H1 (cell line): ENCODE measurements around the gene FAT1. TPM values are rescaled to one million over a fixed set of nuclear protein-coding genes. Genes with fewer than 3 reads are reported as not detected.

ENCODE experiments used
- CTCF ChIA-PET: fragments of 300-600 bp; sonication (Branson Sonifier 250); formaldehyde crosslinking; loops from one replicate; lab custom pipeline; 2021; ENCODE audit not compliant: partially characterized antibody; lab: Charles Lee
- POLR2A ChIA-PET: fragments of 300-600 bp; sonication (Branson Sonifier 250); formaldehyde crosslinking; loops from one replicate; lab custom pipeline; 2021; ENCODE audit warnings: inconsistent platforms; ENCODE audit not compliant: partially characterized antibody; lab: Charles Lee
- DNase-seq, 2 experiments: peaks; one replicate each; pipeline versions ENCODE4 v3.0.0 to v3.0.0-alpha.2; 2010 to 2022; ENCODE audit warnings: low spot score in 2 of 2, low read depth in 1 of 2, mixed read lengths in 1 of 2
- FAIRE-seq: peaks from 2 replicates; lab custom pipeline; 2011; peaks lifted over from hg19 to GRCh38; lab: Jason Lieb, UNC
- H2AFZ ChIP-seq: 2 replicates; pipeline ENCODE4 v1.8.1; 2012; ENCODE audit warnings: low read length, inconsistent platforms
- H2AK5ac ChIP-seq: 2 replicates; pipeline ENCODE4 v1.6.1; 2013; ENCODE audit warnings: low read depth, low read length
- H2BK120ac ChIP-seq: replicated peaks from 2 replicates; pipeline ENCODE3; 2013; ENCODE audit warnings: low read depth, low read length, inconsistent platforms
- H2BK12ac ChIP-seq: 2 replicates; pipeline ENCODE4 v1.6.1; 2013; ENCODE audit warnings: low read depth, low read length
- H2BK15ac ChIP-seq: 2 replicates; pipeline ENCODE4 v1.6.1; 2013; ENCODE audit warnings: low read length
- H2BK20ac ChIP-seq: 2 replicates; pipeline ENCODE4 v1.6.1; 2013; ENCODE audit warnings: low read length
- H2BK5ac ChIP-seq: 2 replicates; pipeline ENCODE4 v1.6.1; 2013; ENCODE audit warnings: low read depth, low read length
- H3K14ac ChIP-seq: 2 replicates; pipeline ENCODE4 v1.6.1; 2013; ENCODE audit warnings: inconsistent platforms; ENCODE audit not compliant: insufficient read length
- H3K18ac ChIP-seq: 2 replicates; pipeline ENCODE4 v1.6.1; 2013; ENCODE audit warnings: low read length; ENCODE audit errors: extremely low read depth
- H3K23ac ChIP-seq: 2 replicates; pipeline ENCODE4 v1.6.1; 2013; ENCODE audit warnings: inconsistent platforms; ENCODE audit not compliant: insufficient read length
- H3K23me2 ChIP-seq: 2 replicates; pipeline ENCODE4 v1.6.1; 2013; ENCODE audit warnings: low read depth, low read length
- H3K27ac ChIP-seq: 2 replicates; pipeline ENCODE4 v1.6.1; 2011; ENCODE audit warnings: low read depth, low read length, inconsistent platforms
- H3K27me3 ChIP-seq, 4 experiments: replicated peaks in 1 of 4; 1 replicate in 1 of 4; 2 replicates in 3 of 4; pipeline versions ENCODE4 v1.6.1 to v1.8.1; 2011 to 2013; ENCODE audit warnings: low read length in 3 of 4, mild to moderate bottlenecking in 3 of 4, inconsistent platforms in 2 of 4, mixed read lengths in 2 of 4, moderate library complexity in 1 of 4; ENCODE audit not compliant: control insufficient read depth in 3 of 4, insufficient read depth in 3 of 4; ENCODE audit errors: extremely low read depth in 1 of 4
- H3K36me3 ChIP-seq, 4 experiments: 2 replicates each; pipeline versions ENCODE4 v1.6.1 to v1.8.1; 2011 to 2013; ENCODE audit warnings: mild to moderate bottlenecking in 4 of 4, low read length in 3 of 4, moderate library complexity in 2 of 4, control low read depth in 1 of 4, inconsistent platforms in 1 of 4; ENCODE audit not compliant: insufficient read depth in 4 of 4, control insufficient read depth in 2 of 4
- H3K4ac ChIP-seq: replicated peaks from 2 replicates; pipeline ENCODE3; 2013; ENCODE audit warnings: low read length, low read depth, mixed read lengths, inconsistent platforms; ENCODE audit not compliant: insufficient read length
- H3K4me1 ChIP-seq, 4 experiments: replicated peaks in 1 of 4; 1 replicate in 1 of 4; 2 replicates in 3 of 4; pipeline versions ENCODE4 v1.6.1 to v1.8.1; 2011 to 2013; ENCODE audit warnings: low read length in 3 of 4, inconsistent platforms in 2 of 4, mixed read lengths in 1 of 4; ENCODE audit not compliant: insufficient read depth in 4 of 4, control insufficient read depth in 3 of 4
- H3K4me2 ChIP-seq, 2 experiments: 2 replicates each; pipeline versions ENCODE4 v1.6.1 to v1.8.1; 2011 to 2013; ENCODE audit warnings: low read depth in 2 of 2, low read length in 2 of 2, control low read depth in 1 of 2, inconsistent platforms in 1 of 2, mild to moderate bottlenecking in 1 of 2; ENCODE audit not compliant: insufficient read depth in 1 of 2
- H3K4me3 ChIP-seq, 4 experiments: fragments of 200-600, 300-600 bp in 1 of 4; sonication (generic), shearing (Covaris generic), sonication (Bioruptor Twin) in 1 of 4; 2 replicates each; pipeline versions ENCODE4 v1.5.1 to v1.8.1; 2011 to 2016; ENCODE audit warnings: low read length in 4 of 4, low read depth in 3 of 4, control low read depth in 2 of 4, inconsistent platforms in 2 of 4, mild to moderate bottlenecking in 2 of 4, mixed read lengths in 1 of 4, moderate library complexity in 1 of 4; ENCODE audit not compliant: insufficient read depth in 2 of 4; ENCODE audit errors: extremely low read depth in 1 of 4
- H3K56ac ChIP-seq: replicated peaks from 2 replicates; pipeline ENCODE3; 2013; ENCODE audit warnings: low read depth, mild to moderate bottlenecking, mixed read lengths, low read length, inconsistent platforms; ENCODE audit not compliant: insufficient read length
- H3K79me1 ChIP-seq: 2 replicates; pipeline ENCODE4 v1.6.1; 2013; ENCODE audit warnings: low read depth, low read length, control low read depth
- H3K79me2 ChIP-seq, 2 experiments: 2 replicates each; pipeline versions ENCODE4 v1.6.1 to v1.8.1; 2012 to 2013; ENCODE audit warnings: low read length in 2 of 2, mild to moderate bottlenecking in 2 of 2, inconsistent platforms in 1 of 2; ENCODE audit not compliant: insufficient read depth in 2 of 2, control insufficient read depth in 1 of 2
- H3K9ac ChIP-seq, 4 experiments: replicated peaks in 1 of 4; 1 replicate in 1 of 4; 2 replicates in 3 of 4; pipeline versions ENCODE4 v1.6.1 to v1.8.1; 2011 to 2013; ENCODE audit warnings: low read depth in 3 of 4, low read length in 3 of 4, control low read depth in 2 of 4, mild to moderate bottlenecking in 2 of 4, moderate library complexity in 2 of 4, inconsistent platforms in 1 of 4; ENCODE audit errors: extremely low read depth in 1 of 4
- H3K9me3 ChIP-seq, 2 experiments: 2 replicates each; pipeline versions ENCODE4 v1.6.1 to v1.8.1; 2012 to 2013; ENCODE audit warnings: mild to moderate bottlenecking in 2 of 2, moderate library complexity in 2 of 2, control low read depth in 1 of 2, inconsistent platforms in 1 of 2, low read depth in 1 of 2, low read length in 1 of 2, mixed read lengths in 1 of 2; ENCODE audit not compliant: insufficient read depth in 2 of 2
- H4K20me1 ChIP-seq, 2 experiments: replicated peaks in 1 of 2; 2 replicates each; pipeline versions ENCODE3 to v1.8.1; 2011 to 2013; ENCODE audit warnings: inconsistent platforms in 2 of 2, low read length in 2 of 2, mild to moderate bottlenecking in 1 of 2; ENCODE audit not compliant: insufficient read depth in 2 of 2, control insufficient read depth in 1 of 2
- H4K5ac ChIP-seq: 2 replicates; pipeline ENCODE4 v1.6.1; 2013; ENCODE audit warnings: low read length, low read depth, mixed read lengths, inconsistent platforms; ENCODE audit not compliant: insufficient read length
- H4K8ac ChIP-seq: 2 replicates; pipeline ENCODE4 v1.8.0; 2013; ENCODE audit warnings: mild to moderate bottlenecking, moderate library complexity, low read length, inconsistent platforms; ENCODE audit not compliant: insufficient read depth; ENCODE audit errors: extremely low read depth
- H4K91ac ChIP-seq: replicated peaks from 2 replicates; pipeline ENCODE3; 2013; ENCODE audit warnings: low read length, mixed read lengths, inconsistent platforms; ENCODE audit not compliant: insufficient read length
- BCL11A ChIP-seq, 2 experiments: IDR thresholded peaks; one replicate each; pipeline ENCODE4 v1.6.1; 2011; ENCODE audit warnings: low read depth in 2 of 2, low read length in 2 of 2, mild to moderate bottlenecking in 2 of 2
- EGR1 ChIP-seq: IDR thresholded peaks from 2 replicates; pipeline ENCODE4 v1.6.1; 2011; ENCODE audit warnings: low read depth, low read length, borderline replicate concordance
- HDAC6 ChIP-seq: IDR thresholded peaks from one replicate; pipeline ENCODE4 v1.7.1; 2012; ENCODE audit warnings: low read depth, mild to moderate bottlenecking, inconsistent platforms, low read length, moderate library complexity
- JUND ChIP-seq: IDR thresholded peaks from 2 replicates; pipeline ENCODE4 v1.6.1; 2011; ENCODE audit warnings: mild to moderate bottlenecking, improper control_type of control experiment, low read length
- KDM5A ChIP-seq: fragments of 200-600 bp; IDR thresholded peaks from 2 replicates; pipeline ENCODE4 v1.7.1; 2012; ENCODE audit warnings: mild to moderate bottlenecking, low read length, inconsistent platforms, mixed read lengths
- POU5F1 ChIP-seq: IDR thresholded peaks from 2 replicates; pipeline ENCODE4 v1.6.1; 2011; ENCODE audit warnings: low read depth, mild to moderate bottlenecking, low read length, moderate library complexity
- RFX5 ChIP-seq: IDR thresholded peaks from 2 replicates; pipeline ENCODE4 v1.6.1; 2011; ENCODE audit warnings: low read depth, low read length, improper control_type of control experiment, borderline replicate concordance
- RXRA ChIP-seq: IDR thresholded peaks from 2 replicates; pipeline ENCODE4 v1.6.1; 2011; ENCODE audit warnings: low read depth, mild to moderate bottlenecking, low read length, moderate library complexity; ENCODE audit not compliant: insufficient read depth
- SP4 ChIP-seq: IDR thresholded peaks from 2 replicates; pipeline ENCODE4 v1.6.1; 2012; ENCODE audit warnings: low read length, inconsistent platforms
- SUZ12 ChIP-seq: fragments of 200-600 bp; sonication (generic); IDR thresholded peaks from 2 replicates; pipeline ENCODE4 v1.6.1; 2012; ENCODE audit warnings: mild to moderate bottlenecking, inconsistent platforms, low read length, moderate library complexity, mixed read lengths
- TAF1 ChIP-seq: IDR thresholded peaks from 2 replicates; pipeline ENCODE4 v1.6.1; 2011; ENCODE audit warnings: mild to moderate bottlenecking, low read depth, low read length
- YY1 ChIP-seq: IDR thresholded peaks from 2 replicates; pipeline ENCODE4 v1.6.1; 2011; ENCODE audit warnings: low read depth, mild to moderate bottlenecking, low read length
- WGBS, 2 experiments: shearing (Covaris generic) in 1 of 2; methylation state at CpG; one replicate each; pipeline versions ENCODE4 v1.1.6 to v1.1.7; 2013 to 2015; ENCODE audit warnings: low lambda C conversion rate in 2 of 2, mixed read lengths in 2 of 2, inconsistent platforms in 1 of 2, low coverage in 1 of 2, missing lambda C conversion rate in 1 of 2; ENCODE audit not compliant: insufficient replicate concordance in 2 of 2, insufficient coverage in 1 of 2, insufficient read length in 1 of 2; ENCODE audit errors: extremely low coverage in 1 of 2, missing lambda C conversion rate in 1 of 2; 5-methylcytosine and 5-hydroxymethylcytosine counted together
- polyA plus RNA-seq, 7 experiments: library from polyadenylated mRNA; depleted of rRNA in 3 of 7; stranded (reverse) in 5 of 7; unstranded in 2 of 7; fragments of >200 nt in 5 of 7; fragments of 200-250 nt in 2 of 7; gene quantifications; 1 replicate in 5 of 7; 2 replicates in 1 of 7; 4 replicates in 1 of 7; pipeline versions ENCODE4 v1.2.1 to v1.2.3, GENCODE V29; 2011 to 2013; ENCODE audit warnings: missing spikeins in 2 of 7, mixed read lengths in 2 of 7
- total RNA-seq: library from RNA; stranded (reverse); fragmentation: NEBNext Ultra II Directional; extraction: Animal tissue kit (Norgen Biotek cat#: 25700); gene quantifications from 2 replicates; pipeline ENCODE4 v1.2.1, GENCODE V29; 2021
- TF ChIP-seq, protein P1 (sequence below): IDR thresholded peaks from 2 replicates; pipeline ENCODE4 v1.6.1; 2011; ENCODE audit warnings: low read depth, mild to moderate bottlenecking, low read length; ENCODE audit not compliant: insufficient read depth
- TF ChIP-seq, protein P2 (sequence below): IDR thresholded peaks from 2 replicates; pipeline ENCODE4 v1.6.1; 2012; ENCODE audit warnings: inconsistent platforms

The FAT1 gene
- total and polyA plus RNA-seq, 2 of the 8 experiments (the other 6 are each of a cell fraction or from before 2014, with no cell fraction given): 94.4 to 137 TPM

DNA sequence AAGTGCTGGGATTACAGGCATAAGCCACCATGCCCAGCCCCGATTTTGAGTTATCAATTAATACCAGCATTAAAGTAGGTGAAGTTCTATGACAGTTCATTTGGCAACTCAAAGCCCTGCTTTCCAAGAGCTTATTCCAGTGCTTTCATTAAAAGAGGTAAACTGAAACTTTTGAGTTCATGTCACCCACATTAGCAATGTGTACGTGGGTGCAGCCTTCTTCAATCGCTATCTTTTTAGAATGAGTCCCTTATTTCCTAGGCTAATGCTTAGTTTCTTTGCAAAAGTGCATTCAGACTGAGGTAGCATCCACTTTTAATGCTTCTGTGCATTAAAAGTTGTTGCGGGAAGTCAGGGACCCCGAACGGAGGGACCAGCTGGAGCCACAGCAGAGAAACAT, 142.2 kb downstream of the FAT1 start:
- Histone ChIP-seq H2BK120ac (no peak overlapping the region), H3K36me3 (peaks cover 0 to 30% (median 8%) of the 10 kb centered on the region in 4 experiments; a peak in 5 of 8 replicates), H2AK5ac (no peak overlapping the region), H4K20me1 (no peaks in the 10 kb centered on the region), H3K27me3 (no peaks in the 10 kb centered on the region), H2BK20ac (no peak overlapping the region), H3K4me3 (no peak overlapping the region), H3K27ac (no peak overlapping the region), H3K4ac (no peak overlapping the region), H2AFZ (no peak overlapping the region), H3K56ac (no peak overlapping the region), H3K79me2 (0 out of 4 replicates have a peak, but pooled peaks cover 0 to 4% of the 10 kb centered on the region in 2 experiments), H3K23ac (no peak overlapping the region), H3K23me2 (peaks cover 1% of the 10 kb centered on the region; the same call in 1 of the 2 replicates), H3K4me2 (no peak overlapping the region), H2BK15ac (no peak overlapping the region), H4K5ac (no peak overlapping the region), H2BK12ac (no peak overlapping the region), H4K91ac (no peak overlapping the region), H3K79me1 (peaks cover 1% of the 10 kb centered on the region; the same call in 1 of the 2 replicates), H3K14ac (no peak overlapping the region), H2BK5ac (no peak overlapping the region), H3K4me1 (no peaks in the 10 kb centered on the region), H3K18ac (no peak overlapping the region), H4K8ac (no peak overlapping the region), H3K9ac (no peak overlapping the region), H3K9me3 (no peaks in the 10 kb centered on the region; a peak in 1 of 4 replicates)
- TF ChIP-seq EGR1 (no peak), POU5F1 (no peak), RFX5 (no peak), SUZ12 (no peak), KDM5A (no peak), BCL11A (IDR thresholded peaks at IDR 0.05; ENCODE audit: low read depth in 2 of 2, low read length in 2 of 2) (no peak), SP4 (no peak), JUND (no peak), TAF1 (no peak), HDAC6 (no peak), RXRA (no peak), YY1 (no peak)
- TF ChIP-seq, protein P1, sequence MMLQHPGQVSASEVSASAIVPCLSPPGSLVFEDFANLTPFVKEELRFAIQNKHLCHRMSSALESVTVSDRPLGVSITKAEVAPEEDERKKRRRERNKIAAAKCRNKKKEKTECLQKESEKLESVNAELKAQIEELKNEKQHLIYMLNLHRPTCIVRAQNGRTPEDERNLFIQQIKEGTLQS: no peak
- TF ChIP-seq, protein P2, sequence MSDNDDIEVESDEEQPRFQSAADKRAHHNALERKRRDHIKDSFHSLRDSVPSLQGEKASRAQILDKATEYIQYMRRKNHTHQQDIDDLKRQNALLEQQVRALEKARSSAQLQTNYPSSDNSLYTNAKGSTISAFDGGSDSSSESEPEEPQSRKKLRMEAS: no peak
- ChIA-PET CTCF (interaction anchor here (0.8 to 1.2 kb wide), 3 partner anchors 11 to 284 kb away, joined by 3 to 4 read pairs (median 4); no protein-coding TSS in a partner anchor), POLR2A (no interaction called here)
- DNase-seq: no peak
- FAIRE-seq: no peak
- whole genome bisulfite sequencing, 2 experiments: 94% methylated on average over 6 of the region's 6 CpGs; no CpG with 5 or more reads in 1 of the 2 experiments
